ENCODE data around the gene RAB9A.

DNA sequence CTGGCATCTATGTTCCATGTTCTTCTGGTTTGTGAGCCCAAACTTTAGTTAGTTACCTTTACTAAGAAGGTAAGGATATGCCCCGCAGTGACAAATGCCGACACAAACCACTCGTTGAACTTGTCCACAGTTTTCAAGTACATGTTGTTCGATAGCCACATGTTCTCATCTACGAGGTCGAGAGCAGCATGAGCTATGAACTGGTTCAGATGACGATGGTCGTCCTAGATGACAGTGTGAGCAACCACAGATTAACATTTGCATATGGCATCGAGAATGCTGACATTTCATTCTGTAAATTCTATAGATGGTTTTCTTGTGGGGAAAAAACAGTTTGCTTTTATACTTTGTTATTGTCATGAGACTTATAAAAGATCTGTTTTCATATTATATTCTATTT lies 27.5 kb downstream of the RAB9A start:
- no peak for TF ChIP-seq POLR2A (IDR thresholded peaks at IDR 0.05; ENCODE audit: low read depth, low read length)
- no peak for TF ChIP-seq MAX (IDR thresholded peaks at IDR 0.05; ENCODE audit: insufficient read depth, insufficient read length)
- TF ChIP-seq, protein P1, sequence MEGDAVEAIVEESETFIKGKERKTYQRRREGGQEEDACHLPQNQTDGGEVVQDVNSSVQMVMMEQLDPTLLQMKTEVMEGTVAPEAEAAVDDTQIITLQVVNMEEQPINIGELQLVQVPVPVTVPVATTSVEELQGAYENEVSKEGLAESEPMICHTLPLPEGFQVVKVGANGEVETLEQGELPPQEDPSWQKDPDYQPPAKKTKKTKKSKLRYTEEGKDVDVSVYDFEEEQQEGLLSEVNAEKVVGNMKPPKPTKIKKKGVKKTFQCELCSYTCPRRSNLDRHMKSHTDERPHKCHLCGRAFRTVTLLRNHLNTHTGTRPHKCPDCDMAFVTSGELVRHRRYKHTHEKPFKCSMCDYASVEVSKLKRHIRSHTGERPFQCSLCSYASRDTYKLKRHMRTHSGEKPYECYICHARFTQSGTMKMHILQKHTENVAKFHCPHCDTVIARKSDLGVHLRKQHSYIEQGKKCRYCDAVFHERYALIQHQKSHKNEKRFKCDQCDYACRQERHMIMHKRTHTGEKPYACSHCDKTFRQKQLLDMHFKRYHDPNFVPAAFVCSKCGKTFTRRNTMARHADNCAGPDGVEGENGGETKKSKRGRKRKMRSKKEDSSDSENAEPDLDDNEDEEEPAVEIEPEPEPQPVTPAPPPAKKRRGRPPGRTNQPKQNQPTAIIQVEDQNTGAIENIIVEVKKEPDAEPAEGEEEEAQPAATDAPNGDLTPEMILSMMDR (IDR thresholded peaks at IDR 0.05; ENCODE audit: extremely low read depth in 1 of 2, insufficient read depth in 1 of 2, low read depth in 1 of 2, low read length in 2 of 2) = no peak
- TF ChIP-seq POLR2AphosphoS5 (IDR thresholded peaks at IDR 0.05; ENCODE audit: insufficient read depth, low read depth, low read length) = no peak
- no peak for TF ChIP-seq EZH2 (IDR thresholded peaks at IDR 0.05; ENCODE audit: borderline replicate concordance, low read depth, low read length, severe bottlenecking)
- TF ChIP-seq JUN (IDR thresholded peaks at IDR 0.05; ENCODE audit: borderline replicate concordance, insufficient read depth, insufficient read length, low read depth) = no peak
- TF ChIP-seq GATA2 (IDR thresholded peaks at IDR 0.05; ENCODE audit: insufficient read depth, insufficient read length, low read depth, low read length) = no peak
- no peak for TF ChIP-seq MYC (IDR thresholded peaks at IDR 0.05; ENCODE audit: low read depth, low read length)
- no peak for TF ChIP-seq FOS (IDR thresholded peaks at IDR 0.05; ENCODE audit: borderline replicate concordance, insufficient read depth, low read length)
